Esophagus (tissue), 2 donors: ENCODE data around the gene NCEH1. TPM values are rescaled to one million over a fixed set of nuclear protein-coding genes. Genes with fewer than 3 reads are reported as not detected.
A peak's percentile ranks its signal among the peaks of the same experiment; 100 is the strongest.
"Not testable (repeated sequence)": the region's sequence is repeated elsewhere in the genome, so short reads cannot be mapped to it uniquely, and the experiment has no call there.

Experiments used
- H3K27ac ChIP-seq, 2 donors: one replicate each; pipeline ENCODE4 v1.5.1; 2013; ENCODE audit warnings: low read depth in 2 of 2, mild to moderate bottlenecking in 2 of 2, inconsistent platforms in 1 of 2, low read length in 1 of 2, moderate library complexity in 1 of 2
- H3K27me3 ChIP-seq, 2 donors: one replicate each; pipeline ENCODE4 v1.6.1; 2013; ENCODE audit warnings: low read length in 2 of 2, control low read depth in 1 of 2, mild to moderate bottlenecking in 1 of 2; ENCODE audit not compliant: insufficient read depth in 2 of 2, control insufficient read depth in 1 of 2
- H3K36me3 ChIP-seq, 2 donors: one replicate each; pipeline ENCODE4 v1.6.1; 2013; ENCODE audit warnings: low read length in 1 of 2; ENCODE audit not compliant: control insufficient read depth in 2 of 2, insufficient read depth in 2 of 2
- H3K4me1 ChIP-seq, 2 donors: one replicate each; pipeline ENCODE4 v1.6.1; 2013; ENCODE audit warnings: low read length in 1 of 2; ENCODE audit not compliant: control insufficient read depth in 2 of 2, insufficient read depth in 2 of 2
- H3K4me3 ChIP-seq, 2 donors: one replicate each; pipeline ENCODE4 v1.5.1; 2013; ENCODE audit warnings: low read length in 2 of 2, mild to moderate bottlenecking in 2 of 2, low read depth in 1 of 2, moderate library complexity in 1 of 2
- H3K9me3 ChIP-seq, 2 donors: one replicate each; pipeline ENCODE4 v1.6.1; 2013; ENCODE audit warnings: mild to moderate bottlenecking in 2 of 2, low read depth in 1 of 2, low read length in 1 of 2, moderate library complexity in 1 of 2; ENCODE audit not compliant: control insufficient read depth in 2 of 2, insufficient read depth in 1 of 2
- WGBS, 2 donors: extraction: QIAGEN DNeasy Blood & Tissue Kit; methylation state at CpG; one replicate each; pipeline ENCODE4 v1.1.7; 2013; 5-methylcytosine and 5-hydroxymethylcytosine counted together
- polyA plus RNA-seq, 2 donors: library from polyadenylated mRNA; stranded (reverse); fragments of 200-250 nt; gene quantifications; one replicate each; pipeline ENCODE4 v1.2.3, GENCODE V29; 2013
- donor health status: healthy with polysubstance abuse.
- donor health status: Bipolar disorder and iron deficiency.

Gene NCEH1, protein sequence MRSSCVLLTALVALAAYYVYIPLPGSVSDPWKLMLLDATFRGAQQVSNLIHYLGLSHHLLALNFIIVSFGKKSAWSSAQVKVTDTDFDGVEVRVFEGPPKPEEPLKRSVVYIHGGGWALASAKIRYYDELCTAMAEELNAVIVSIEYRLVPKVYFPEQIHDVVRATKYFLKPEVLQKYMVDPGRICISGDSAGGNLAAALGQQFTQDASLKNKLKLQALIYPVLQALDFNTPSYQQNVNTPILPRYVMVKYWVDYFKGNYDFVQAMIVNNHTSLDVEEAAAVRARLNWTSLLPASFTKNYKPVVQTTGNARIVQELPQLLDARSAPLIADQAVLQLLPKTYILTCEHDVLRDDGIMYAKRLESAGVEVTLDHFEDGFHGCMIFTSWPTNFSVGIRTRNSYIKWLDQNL
- polyA plus RNA-seq = 1 to 10 TPM; 2.4 to 3.2 TPM

DNA sequence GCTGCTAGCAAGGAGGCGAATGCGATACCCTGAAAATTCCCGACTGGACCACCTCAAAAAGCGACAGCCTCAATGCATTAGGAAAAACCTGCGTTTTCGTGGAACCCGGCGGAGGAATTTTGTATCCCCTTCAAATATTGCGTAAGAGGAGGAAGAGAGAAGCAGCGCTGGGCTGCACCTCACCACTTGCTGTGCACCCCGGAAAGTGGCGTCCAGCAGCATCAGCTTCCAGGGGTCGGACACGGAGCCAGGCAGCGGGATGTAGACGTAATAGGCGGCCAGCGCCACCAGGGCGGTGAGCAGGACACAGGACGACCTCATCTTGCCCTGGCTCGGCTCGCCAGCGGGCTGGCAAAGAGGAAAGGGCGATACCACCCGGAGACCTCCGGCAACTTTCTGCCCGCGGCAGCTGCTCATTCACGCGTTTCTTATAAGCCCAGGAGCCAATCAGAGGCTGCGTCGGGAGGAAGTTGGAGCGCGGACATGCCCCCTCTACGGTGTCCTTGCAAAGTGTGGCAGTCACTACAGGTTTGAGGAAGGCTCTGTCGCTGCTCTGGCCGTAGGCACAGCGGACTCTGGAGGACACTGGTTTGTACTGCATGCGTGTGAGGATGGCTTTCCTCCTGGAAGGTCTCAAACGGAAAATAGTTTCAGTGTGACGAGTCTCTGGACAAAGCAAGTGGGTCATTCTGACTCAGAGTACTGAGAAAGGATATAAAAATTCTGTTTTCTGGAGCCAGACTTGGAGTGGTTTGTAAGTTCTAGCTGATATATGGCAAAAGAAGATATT, at the start of gene NCEH1:
Gene NCEH1, minus strand, starts transcription at position 404 of the 790 bp plus-strand sequence. Its CDS starts 83 bp downstream, at position 321.
- 0% methylated on average over 40 to 41 of the region's 41 CpGs for WGBS, 2 donors
- no peaks in the 10 kb centered on the region for H3K36me3 ChIP-seq
- H3K27ac ChIP-seq = peak within 1 kb of the TSS; percentile 82 to 91

DNA sequence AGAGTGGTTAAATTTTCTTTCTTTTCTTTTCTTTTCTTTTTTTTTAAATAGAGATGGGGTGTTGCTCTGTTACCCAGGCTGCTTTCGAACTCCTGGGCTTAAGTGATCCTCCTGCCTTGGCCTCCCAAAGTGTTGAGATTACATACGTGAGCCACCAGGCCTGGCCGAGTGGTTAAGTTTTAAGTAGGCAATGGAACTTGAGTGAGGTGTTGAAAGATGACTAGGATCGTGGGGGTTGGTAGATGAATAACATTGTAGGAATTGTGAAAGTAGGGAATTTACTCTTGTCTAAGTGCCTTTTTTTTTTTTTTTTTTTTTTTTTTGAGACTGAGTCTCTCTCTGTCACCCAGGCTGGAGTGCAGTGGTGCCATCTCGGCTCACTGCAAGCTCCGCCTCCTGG, 49.5 kb upstream of the NCEH1 start:
- 97 to 99% methylated on average over 6 of the region's 6 CpGs for WGBS, 2 donors
- H3K4me1 ChIP-seq, H3K36me3 ChIP-seq, H3K4me3 ChIP-seq, H3K27ac ChIP-seq, H3K27me3 ChIP-seq, H3K9me3 ChIP-seq: not testable (repeated sequence)

More for the DNA sequence above, at the start of gene NCEH1:
- H3K27me3 ChIP-seq = no peaks in the 10 kb centered on the region
- no peaks in the 10 kb centered on the region for H3K9me3 ChIP-seq
- peak within 1 kb of the TSS; percentile 76 to 85 for H3K4me3 ChIP-seq
- H3K4me1 ChIP-seq = no peaks in the 10 kb centered on the region

DNA sequence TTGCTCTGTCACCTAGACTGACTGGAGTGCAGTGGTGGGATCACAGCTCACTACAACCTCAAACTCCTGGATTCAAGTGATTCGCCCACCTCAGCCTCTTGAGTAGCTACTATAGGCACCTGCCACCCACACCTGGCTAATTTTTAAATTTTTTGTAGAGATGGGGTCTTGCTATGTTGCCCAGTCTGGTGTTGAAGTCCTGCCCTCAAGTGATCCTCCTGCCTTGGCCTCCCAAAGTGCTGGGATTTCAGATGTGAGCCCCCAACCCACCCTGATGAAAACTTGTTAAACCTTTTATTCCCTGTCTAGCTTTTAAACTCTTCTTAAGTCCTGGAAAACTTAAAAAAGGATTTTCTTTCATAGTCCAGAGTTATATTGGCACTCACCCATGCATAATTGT, 42.3 kb upstream of the NCEH1 start:
- no peaks in the 10 kb centered on the region for H3K4me1 ChIP-seq
- H3K4me3 ChIP-seq = no peak overlapping the region
- no peaks in the 10 kb centered on the region for H3K27me3 ChIP-seq
- 94 to 95% methylated on average over 1 of the region's 1 CpG for WGBS, 2 donors
- no peaks in the 10 kb centered on the region for H3K36me3 ChIP-seq
- H3K27ac ChIP-seq = no peak overlapping the region
- no peaks in the 10 kb centered on the region for H3K9me3 ChIP-seq

DNA sequence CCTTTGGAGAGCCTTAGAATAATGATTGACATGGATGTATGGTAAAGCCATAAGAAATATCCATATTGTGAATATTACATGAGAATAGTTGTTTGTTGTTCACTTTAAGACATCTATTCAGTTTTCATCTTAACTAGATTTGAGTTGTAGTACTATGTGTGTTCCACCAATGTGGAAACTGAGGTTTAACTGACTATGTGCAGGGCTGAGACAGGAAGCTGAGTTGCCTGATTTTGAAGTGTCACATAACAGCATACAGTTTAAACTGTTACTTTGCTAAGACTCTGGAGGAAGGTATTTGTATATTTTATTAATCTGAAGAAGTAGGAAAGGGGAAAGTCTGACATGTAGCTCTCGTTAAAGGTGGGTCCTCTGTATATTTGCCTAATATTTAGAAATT, 41.8 kb upstream of the NCEH1 start:
- no peak overlapping the region for H3K27ac ChIP-seq
- H3K4me3 ChIP-seq = no peak overlapping the region
- H3K36me3 ChIP-seq = no peaks in the 10 kb centered on the region
- no peaks in the 10 kb centered on the region for H3K9me3 ChIP-seq
- WGBS, 2 donors = 91 to 93% methylated on average over 1 of the region's 1 CpG
- no peaks in the 10 kb centered on the region for H3K4me1 ChIP-seq
- no peaks in the 10 kb centered on the region for H3K27me3 ChIP-seq

DNA sequence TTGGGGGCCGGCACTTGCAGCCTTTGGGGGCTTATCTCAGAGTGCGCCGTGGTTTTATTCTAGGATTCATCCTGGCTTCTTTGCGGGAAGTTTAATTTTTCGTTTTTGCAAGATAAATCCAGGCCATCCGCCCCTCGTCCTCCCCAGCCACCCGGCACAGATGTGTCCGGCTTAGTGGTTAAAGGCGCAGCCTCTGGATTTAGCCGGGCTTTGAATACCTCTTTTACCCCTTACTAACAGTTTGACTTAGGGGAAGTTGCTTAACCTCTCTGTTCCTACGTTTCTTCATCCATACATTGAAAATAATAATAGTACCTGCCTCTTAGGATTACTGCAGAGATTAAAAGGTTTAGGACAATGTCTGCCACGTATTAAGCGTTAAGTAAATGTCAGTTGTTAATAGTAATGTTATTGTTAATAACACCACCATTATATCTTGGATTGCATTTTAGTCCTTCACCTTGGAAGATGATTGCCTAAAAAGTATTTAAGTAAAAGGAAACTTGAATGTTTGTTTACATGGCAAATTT, 40.4 kb upstream of the NCEH1 start:
- 0 to 1% methylated on average over 14 of the region's 14 CpGs for WGBS, 2 donors
- H3K9me3 ChIP-seq = no peaks in the 10 kb centered on the region
- H3K4me3 ChIP-seq = peak overlapping the region; percentile 83 to 88
- no peaks in the 10 kb centered on the region for H3K4me1 ChIP-seq
- no peaks in the 10 kb centered on the region for H3K36me3 ChIP-seq
- H3K27ac ChIP-seq = peak overlapping the region; percentile 62 to 75
- no peaks in the 10 kb centered on the region for H3K27me3 ChIP-seq

DNA sequence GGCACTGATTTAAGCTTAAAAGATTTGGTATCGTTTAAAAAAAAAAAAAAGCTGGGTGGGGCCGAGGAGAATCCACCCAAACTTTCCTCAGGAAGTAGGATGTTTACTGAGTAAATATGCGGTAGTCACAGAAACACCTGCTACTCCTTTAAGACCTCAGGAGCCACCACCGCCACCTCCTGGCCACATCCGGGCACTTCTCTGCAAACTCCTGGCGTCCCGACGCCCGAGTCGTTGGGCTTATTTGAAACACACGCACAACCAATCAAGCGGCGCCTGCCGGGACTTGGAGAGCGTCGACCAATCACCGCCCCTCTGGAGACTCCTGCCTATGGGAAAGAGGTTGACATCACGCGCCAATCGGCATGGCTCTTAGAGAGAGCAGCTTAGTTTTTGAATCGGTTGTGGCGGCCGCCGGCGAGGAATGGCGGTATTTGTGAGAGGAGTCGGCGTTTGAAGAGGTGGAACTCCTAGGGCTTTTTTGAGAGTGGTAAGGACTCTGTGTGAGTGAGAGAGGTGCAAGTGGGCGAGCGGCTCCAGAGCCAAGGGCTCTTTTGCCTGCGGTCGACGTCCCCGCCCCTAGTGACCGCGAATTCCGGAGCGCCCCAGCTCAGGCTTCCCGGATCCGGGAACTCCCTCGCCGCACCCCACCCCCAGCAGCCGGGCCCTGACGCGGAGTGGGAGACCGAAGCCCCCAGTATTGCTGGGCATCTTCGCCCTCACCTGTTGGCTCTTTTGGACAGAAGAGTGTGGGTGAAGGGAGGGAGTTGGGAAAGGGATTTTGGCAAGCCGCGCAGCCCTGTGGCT, 39.7 kb upstream of the NCEH1 start, which contains the start of gene ECT2:
Gene ECT2, plus strand, starts transcription at position 359 of the 807 bp plus-strand sequence. CDS start 3,805 bp downstream, outside the sequence.
- H3K36me3 ChIP-seq = no peaks in the 10 kb centered on the region
- no peaks in the 10 kb centered on the region for H3K9me3 ChIP-seq
- H3K4me3 ChIP-seq = peak within 1 kb of the TSS; percentile 83 to 88
- 0% methylated on average over 45 to 49 of the region's 49 CpGs for WGBS, 2 donors
- no peaks in the 10 kb centered on the region for H3K27me3 ChIP-seq
- no peaks in the 10 kb centered on the region for H3K4me1 ChIP-seq
- peak within 1 kb of the TSS; percentile 75 to 85 for H3K27ac ChIP-seq

DNA sequence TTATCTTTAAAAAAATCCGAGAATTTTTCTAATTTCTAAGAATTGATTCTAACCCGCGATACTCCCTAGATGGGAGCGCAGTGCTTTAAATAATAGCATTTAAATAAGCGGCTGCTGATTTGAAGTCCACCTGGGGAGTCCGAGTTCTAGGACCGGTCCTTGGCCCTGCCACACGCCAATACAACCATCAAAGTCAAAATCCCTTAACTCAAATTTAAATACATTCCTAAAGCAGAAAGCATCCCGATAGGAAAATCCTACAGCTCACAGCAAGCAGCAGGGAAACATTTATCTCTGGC, 39.2 kb upstream of the NCEH1 start:
- H3K27ac ChIP-seq = peak overlapping the region; percentile 75 to 85
- H3K9me3 ChIP-seq = no peaks in the 10 kb centered on the region
- no peaks in the 10 kb centered on the region for H3K36me3 ChIP-seq
- 10 to 13% methylated on average over 9 of the region's 9 CpGs for WGBS, 2 donors
- no peaks in the 10 kb centered on the region for H3K27me3 ChIP-seq
- H3K4me1 ChIP-seq = no peaks in the 10 kb centered on the region
- H3K4me3 ChIP-seq = peak overlapping the region; percentile 35 to 83

DNA sequence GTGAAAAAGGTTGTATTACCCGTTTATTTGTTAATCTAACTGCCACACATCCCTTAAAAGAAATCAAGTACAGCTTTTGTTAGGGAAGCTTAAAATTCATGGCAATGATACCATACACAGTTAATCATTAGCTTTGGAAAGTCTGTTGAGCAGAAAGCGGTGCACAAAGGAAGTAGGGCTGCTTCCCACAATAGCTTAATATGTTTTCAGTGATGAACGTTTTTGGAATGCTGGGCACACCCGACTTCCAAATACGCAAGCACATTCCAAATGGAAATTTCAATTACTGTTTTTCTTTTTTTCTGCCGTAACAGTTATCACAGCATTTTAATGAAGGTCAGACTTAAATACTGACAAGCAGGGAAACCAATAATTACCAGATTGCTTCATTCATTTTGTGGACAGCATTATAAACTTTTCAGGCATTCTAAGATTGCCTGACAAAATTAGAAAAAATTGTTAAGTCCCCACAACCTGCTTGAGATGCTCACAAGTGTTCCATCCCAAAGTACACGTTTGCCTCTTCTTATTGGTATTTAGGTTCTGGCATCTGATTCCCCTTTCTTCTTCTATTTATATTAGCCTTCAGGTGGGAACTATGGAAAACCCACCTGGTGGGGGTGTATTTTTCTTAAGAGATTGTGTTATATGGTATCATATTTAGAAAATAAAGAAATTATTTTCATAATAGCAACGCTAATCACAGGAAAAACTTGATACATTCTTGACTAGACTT, 38.5 kb upstream of the NCEH1 start:
- 18% methylated on average over 8 of the region's 8 CpGs for WGBS, 2 donors
- H3K27ac ChIP-seq = peak overlapping the region in 1 of 2 donors; percentile 75
- peak overlapping the region in 1 of 2 donors; percentile 83 for H3K4me3 ChIP-seq
- no peaks in the 10 kb centered on the region for H3K27me3 ChIP-seq
- H3K4me1 ChIP-seq = no peaks in the 10 kb centered on the region
- H3K9me3 ChIP-seq = no peaks in the 10 kb centered on the region
- no peaks in the 10 kb centered on the region for H3K36me3 ChIP-seq
